ENCODE results near the gene AGAP3.

Gene AGAP3

DNA sequence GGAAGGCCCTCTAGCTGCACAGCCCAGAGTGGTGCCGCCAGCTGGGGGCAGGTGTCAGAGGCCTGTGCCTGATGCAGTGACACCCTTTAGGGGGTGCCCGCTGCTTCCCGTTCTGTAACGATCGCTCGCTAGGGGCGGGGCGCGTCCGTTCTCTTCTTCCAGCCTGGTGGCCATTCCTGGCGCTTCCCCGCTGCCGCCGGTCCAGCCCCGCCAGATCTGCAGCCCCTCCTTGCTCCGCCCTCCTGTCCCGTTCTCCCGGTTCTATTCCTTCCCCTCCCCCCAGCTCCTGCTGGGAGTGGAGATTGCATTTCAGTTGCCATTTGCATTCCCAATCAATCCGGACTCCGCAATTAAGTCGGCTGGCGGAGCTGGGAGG, 39.2 kb downstream of the AGAP3 start:
- no peak for DNase-seq

DNA sequence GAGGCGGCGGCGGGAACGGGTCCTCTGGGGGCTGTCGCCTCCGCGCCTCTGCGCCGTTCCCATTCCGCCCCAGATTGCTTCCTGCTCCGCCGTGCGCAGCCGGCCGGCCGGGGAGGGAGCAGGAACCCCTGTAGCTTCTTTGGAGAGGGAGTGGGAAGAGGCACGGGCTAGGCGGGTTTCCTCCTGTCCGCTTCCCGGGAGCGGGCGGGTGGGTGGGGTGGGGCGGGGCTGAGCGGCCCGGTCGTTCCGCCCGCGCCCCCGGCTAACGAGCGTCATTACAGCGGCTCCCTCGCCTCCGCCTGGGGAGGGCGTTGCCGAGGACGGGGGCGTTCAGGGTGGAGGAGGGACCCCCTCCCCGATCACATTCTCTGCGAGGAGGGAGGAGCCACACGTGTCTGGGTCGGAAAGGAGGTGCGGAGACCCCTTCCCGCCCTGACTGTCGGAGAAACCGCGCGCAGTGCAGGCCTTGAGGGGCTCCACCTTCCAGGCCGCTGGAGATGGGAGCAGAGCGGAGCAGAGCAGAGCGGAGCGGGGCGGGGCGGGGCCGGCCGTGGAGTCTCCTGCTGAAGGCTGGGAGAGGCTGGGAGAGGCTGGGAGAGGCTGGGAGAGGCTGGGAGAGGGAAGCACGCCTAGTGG, 39.7 kb downstream of the AGAP3 start:
- DNase-seq, result no peak

DNA sequence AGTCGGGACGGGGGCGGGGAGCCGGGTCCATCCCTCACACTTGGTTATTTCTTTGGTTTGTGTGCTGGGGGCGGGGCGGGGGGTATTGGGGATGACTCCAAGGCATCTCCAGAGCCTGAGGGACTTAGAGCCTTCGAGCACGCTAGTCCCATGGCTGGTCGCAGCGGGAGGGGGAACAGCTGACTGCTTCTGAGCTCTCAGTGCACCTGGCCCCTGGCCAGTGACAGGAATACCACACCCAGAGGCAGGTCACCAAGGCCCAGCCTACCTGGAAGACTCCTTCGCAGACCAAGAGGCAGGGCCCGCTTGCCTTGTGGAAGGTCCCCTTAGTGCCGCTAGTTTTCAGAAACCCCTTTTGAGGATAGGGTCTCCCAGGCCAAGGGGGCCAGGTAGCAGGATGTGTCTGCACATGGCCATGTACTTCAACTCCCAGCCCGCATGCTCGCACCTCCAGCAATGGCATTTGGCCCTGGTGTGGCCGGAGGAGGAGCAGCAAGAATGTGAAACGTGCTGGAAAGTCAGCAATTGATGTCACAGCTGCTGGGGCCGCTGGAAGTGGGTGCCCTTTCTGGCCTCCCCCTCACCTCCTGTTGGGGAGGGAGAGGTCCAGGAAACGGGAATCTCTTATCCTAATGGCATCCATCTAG, 40.3 kb downstream of the AGAP3 start:
- no peak for DNase-seq

DNA sequence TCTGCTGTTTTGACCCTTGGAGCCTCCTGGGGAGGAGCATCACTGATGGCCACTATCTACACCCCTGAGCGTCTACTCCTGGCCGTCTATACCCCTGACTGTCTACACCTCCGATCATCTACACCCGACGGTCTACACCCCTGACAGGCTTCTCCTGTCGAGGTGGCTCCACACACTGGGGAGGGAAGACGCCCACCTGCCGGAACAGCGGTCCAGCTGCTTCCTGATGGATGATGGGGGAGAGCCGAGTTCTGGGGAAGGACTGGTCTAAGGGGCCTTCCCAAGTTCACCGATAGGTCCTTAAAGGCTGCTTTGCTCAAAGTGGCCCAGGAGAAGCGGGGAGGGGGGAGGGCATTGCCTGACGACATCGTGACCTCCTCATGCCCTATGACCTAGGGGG, 41.9 kb downstream of the AGAP3 start:
- DNase-seq, result no peak

DNA sequence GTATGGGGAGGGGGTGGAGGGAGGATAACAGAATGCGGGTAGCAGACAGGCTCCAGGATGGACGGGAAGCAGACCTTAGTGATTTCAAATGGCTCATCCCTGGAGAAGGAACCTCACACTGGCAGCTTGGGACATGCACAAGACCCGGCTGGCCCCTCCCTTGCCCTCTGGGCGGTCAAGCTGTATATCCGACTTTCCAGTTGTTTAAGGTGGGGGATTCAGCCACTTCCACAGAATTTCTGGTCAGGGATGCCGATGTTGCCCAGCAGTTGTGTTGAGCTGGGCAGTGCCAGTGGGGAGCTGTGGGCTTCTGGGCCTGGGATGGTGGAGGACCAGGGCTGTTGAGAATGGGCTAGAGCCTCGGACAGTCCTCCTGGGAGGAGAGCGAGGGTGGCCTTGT, 42.4 kb downstream of the AGAP3 start:
- no peak for DNase-seq

DNA sequence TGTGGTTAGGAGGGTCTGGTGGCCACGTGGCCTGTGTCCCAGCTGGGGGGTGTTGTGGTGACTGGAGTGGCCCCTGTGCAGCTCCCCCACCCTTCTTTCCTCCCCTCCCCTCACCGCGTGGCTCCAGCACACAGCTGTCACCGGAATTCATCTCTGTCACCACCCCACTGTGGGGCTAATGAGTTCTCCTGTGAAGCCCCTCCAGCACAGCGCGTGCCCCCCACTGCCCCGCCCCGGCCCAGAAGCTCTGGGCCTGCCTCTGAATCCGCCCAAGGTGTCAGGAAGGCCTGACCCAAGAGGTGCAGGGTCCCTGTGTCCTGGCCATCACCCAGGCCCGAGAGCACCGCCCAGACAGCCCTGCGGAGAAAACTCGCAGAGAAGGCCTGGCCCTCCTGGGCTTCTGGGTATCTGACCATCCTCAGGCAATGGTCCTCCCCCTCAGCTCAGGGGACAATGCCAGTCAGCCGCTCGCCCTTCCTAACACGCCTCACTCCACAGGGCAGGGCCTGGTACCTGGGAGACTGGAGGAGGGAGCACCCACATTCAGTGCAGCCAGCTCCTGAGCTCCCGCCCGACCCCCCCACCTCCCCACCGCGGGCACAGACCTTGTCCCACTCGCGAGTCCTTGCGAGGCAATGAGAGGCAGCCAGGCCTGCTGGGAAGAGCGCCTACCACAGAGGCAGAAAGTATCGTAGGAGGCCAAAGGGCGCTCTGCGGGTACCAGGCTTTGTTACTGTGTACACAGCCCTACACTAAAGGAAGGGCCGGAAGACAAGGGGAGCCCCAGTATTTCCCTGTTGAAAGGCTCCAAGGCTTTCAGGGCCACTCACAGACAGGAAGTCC, 43.1 kb downstream of the AGAP3 start:
- no peak for DNase-seq

DNA sequence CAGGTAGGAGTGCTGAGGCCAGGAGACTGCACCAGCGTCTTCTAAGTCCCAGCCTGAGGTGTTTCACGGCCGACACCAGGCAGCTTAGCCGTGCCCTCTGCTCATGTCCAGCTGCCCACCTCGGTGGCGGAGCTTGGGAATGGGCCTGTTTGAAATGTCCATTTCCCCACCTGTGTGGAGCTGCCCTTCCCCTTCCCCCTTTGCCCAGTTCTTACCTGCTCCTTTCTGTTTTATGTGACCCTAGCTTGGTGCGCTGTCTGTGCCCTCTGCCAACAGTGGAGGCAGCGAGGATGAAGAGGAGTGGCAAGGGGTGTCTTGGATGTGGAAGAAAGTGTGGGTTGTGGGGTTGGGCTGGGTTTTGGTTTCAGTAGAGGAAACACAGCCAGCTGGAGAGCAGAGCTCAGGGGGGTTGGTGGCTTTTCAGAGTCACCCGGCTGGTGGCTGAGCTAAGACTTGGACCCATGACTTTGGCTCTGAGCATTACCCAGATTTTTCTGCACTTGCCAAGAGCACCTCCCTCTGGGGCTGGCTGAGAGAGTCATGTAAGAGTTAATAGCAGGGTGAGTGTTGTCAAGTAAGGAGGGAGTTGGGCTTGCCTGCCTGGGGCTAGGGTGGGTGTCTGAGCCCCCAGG, 43.8 kb downstream of the AGAP3 start:
- DNase-seq, result no peak

DNA sequence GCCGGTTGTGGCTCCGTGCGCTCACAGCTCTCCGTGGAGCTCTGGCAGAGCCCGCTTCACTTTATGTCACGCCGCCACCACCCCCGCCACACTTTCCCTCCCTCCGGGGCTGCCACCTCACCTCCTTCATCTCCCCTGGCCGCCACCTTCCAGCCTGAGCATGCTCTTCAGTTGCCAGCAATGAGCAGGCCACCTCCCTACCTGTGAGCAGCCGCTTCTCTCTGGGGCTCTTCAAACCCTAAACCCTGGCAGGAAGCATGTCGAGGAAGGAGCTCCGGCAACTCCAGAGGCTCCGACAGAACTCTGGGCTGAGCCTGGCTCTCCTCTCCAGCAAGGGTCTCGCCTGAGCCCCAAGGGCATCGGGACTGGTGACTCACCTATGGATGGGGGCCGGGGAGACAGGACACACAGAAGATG, 44.5 kb downstream of the AGAP3 start:
- no peak for DNase-seq

DNA sequence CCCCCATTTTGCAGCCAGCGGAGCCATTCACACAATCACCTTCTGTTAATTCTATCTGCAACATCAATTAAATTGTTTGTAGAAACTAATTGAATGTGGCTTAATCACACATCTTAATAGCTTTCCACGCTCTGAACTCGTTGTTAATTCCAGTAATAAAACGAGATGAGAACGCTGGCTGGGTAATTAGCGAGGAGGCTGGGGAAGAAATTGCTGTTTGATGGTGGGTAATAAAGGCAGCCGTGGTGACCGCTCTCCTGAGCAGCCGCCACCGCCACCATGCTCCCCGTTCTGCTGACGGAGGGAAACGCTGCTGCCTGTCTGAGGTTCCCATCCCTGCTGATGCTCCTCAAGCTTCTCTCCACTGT, 44.9 kb downstream of the AGAP3 start:
- DNase-seq, result no peak

DNA sequence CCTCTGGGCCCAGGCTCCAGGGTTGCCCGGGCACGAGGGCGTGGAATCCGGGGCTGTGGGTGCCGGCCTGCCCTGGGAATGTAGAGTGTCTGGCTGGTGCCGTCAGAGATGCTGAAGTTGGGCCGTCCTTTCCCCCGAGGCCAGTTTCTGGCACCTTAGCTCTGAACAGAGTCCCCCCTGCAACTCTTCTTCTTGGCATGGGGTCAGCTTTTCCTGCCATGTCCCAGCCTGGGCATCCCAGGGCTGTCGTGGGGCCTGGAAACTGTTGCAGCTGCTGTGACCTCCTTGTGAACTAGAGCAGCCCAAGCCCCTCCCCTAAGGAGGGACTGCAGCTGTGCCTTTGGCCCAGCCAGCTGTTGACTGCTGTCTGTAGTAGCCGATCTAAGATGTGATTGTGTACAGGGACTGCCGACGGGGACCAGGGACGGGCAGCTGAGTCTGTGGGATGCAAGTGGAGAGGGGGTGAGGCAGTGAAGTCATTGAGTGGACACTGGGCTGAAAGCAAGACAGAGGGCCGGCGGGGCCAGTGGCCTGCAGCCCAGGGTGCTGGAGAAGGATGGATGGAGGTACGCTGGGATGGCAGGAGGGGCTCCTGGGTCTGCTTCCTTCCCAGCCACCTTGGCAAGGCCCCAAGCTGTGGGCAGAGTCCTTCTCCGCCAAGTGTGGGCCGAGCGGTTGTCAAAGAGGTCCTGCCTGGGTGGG, 45.5 kb downstream of the AGAP3 start:
- no peak for DNase-seq

DNA sequence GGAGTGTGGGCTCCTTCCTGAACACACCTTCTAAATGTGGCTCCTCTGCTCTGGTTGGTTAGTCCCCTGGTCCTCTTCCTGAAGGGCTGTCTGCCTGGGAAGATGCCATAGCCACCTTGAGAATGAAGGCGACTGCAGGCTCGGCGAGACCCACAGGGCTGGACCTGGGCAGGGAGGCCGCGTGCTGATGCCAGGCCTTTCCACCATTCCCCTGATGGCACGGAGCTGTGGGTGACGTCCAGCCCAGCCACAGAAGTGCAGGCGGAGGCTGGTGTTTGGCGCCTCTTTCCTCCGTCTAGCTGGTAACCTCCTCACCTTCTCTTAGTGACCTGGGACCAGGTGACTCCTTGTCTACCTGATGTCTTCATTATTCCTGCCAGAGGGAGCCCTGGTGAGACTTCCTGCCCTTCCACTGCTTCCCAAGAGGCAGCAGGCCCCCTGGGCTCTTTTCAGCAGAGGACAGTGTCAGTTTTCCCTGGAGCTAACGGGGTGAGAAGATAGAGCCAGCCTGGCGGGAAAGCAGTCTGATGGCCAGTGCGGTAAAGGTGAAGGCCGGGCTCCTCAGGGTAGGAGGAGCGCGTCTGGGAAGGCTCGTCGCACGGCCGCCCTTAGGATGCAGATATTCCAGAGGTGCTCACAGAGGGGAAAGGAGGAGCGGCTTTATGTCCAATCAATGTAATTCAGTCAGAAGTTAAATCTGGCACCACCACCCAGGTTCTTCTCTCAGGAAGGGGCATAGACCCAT, 46.4 kb downstream of the AGAP3 start:
- no peak for DNase-seq

DNA sequence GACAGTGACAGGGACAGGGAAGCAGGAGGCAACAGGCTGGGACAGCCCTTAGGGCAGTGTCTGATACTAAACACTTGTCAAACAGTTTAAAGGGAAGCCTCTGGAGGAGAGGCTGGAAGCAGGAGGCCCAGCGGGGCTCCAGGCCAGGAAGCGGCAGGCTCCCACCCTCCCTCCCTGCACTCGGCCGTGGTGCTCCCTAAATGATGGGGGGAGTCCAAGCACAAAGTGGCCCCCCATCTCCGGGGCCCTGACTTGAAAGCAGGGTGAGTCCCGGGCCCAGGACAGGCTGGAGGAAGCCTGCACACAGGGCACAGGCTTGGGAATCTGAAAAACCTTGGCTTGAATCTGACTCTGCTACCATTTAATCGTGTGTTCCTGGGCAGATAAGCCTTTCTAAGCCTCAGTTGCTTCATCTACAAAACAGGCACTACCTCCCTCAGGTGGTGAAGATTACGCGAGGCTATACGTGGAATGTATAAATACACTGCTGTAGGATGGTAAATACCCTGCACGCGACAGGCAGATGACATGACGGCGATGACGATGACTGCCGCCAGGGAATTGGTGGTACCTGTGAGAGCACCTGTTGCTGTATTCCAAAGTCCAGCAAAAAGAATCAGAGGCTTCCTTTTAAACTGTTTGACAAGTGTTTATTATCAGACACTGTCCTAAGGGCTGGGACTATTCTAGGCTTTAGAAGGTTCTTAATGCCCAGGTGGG, 47.2 kb downstream of the AGAP3 start:
- DNase-seq, result no peak

DNA sequence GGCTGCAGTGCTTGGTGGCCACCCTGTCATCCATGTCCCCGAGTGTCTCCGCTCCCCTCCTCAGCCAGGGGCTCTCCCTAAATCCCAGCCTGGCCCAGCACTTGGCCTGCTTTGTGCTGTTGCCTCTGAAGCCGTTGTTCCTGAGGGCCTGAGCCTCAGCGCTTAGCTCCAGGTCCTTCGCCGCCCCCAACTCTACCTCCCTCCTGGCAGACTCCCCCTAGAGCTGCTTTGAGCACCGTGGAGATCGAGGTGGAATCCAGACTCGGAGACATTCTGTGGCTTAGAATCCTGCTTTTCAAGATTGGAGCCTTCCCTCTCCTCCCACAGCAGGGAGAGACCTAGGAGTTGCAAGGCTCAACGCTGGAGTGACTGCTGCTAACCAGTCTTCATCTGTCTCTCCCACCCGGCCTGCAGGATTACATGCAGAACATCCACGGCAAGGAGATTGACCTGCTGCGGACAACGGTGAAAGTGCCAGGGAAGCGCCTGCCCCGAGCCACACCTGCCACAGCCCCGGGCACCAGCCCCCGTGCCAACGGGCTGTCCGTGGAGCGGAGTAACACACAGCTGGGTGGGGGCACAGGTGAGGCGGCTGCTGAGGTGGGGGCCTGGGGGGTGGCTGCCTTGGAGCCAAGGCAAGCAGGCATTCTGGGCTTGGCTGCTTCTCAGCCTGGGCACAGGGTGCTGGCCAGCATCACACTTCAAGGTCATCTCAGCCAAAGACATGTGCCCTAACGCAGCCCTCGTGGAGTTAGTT, 47.9 kb downstream of the AGAP3 start:
- no peak for DNase-seq

DNA sequence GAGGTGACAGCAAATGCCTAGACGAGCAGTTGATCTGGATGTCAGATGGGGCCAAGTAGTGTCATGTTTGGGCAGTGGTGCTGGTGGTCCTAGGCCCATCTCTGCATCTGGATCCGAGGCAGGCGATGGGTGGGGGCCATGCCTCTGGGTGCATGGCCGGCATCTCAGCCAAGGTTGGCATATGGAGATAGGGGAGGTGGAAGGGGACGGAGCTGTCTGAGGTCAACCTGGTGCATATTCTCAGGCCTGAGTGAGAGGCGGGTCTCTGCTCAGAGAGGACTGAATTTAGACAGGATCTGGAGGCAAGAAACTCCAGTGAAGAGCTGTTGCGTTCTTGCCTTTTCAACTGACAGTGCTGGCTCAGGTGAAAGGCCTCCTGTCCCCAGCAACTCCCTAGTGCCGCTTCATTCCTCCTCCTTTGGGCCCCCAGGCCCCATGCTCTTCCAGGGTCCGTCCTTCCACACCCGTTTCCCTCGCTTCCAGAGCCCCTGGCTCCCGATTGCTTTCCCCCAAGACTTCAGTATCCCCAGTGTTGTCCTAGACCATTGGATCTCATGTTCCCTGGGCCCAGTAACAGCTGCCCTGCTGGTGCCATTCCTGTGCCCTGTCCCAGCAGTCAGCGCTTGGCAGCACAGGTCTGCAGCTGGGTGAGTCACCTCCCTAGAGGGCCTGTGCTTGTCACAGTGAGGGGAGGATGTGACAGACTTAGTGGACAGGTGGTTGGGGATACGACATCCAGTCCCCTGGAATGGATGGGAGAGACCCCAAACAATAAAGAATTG, 48.7 kb downstream of the AGAP3 start:
- DNase-seq, result no peak

DNA sequence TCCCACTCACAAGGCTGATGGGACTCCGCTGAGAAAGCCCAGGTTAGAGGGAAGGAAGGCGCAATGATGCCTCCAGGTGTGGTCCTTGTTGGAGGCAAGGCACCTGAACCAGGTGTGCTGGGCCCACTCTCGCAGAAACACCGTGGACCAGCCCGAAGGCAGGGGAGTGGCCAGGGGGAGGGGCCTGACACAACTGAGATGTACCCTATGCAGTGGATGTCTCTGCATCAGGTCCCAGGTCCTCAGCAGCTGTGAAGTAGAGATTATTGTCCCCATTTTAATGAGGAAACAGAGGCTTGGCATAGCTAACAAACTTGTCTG, 49.2 kb downstream of the AGAP3 start:
- no peak for DNase-seq

DNA sequence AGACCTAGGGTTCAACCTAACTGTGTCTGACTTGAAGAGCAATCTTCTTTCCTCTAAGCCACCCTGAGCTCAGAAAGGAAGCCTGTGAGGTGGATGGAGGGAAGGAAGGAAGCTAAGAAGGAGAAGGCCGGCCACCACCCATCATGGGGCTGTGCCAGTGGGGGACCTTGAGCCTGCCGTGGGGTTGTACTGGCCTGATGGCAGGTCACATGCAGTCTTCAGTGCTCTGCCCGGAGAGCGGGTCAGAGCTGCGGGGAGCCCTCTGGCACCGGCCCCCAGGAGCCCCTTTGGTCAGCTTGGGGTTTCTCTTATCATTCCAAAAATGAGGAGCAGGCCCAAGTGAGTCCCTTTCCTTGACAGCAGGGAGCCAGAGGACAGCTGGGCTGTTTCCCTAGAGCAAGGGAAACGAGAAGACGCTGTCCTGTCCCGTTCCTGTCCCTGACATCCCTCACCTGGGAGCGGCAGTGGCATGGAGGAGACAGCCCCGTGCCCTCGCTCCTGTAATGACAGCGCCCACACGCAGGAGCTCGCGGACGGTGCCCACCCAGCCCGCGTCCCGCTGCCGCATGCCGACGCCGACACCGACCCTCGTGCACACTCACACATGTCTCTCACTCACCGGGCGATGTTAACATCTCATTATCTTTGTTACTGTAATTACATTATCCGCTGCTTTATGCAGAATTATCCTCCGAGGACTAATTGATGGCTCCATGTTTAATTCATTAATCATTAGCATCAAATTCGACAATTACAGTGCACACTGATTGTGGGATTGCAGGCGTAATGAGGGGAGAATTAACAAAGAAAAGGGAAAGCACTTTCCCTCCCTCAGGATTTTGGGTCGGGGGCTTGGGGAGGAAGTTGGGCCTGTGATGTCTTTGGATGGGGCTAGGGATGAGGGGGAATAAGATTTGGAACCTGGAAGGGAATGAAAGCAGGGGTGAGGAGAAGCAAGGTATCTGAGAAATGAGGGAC, 49.9 kb downstream of the AGAP3 start:
- DNase-seq, result no peak

DNA sequence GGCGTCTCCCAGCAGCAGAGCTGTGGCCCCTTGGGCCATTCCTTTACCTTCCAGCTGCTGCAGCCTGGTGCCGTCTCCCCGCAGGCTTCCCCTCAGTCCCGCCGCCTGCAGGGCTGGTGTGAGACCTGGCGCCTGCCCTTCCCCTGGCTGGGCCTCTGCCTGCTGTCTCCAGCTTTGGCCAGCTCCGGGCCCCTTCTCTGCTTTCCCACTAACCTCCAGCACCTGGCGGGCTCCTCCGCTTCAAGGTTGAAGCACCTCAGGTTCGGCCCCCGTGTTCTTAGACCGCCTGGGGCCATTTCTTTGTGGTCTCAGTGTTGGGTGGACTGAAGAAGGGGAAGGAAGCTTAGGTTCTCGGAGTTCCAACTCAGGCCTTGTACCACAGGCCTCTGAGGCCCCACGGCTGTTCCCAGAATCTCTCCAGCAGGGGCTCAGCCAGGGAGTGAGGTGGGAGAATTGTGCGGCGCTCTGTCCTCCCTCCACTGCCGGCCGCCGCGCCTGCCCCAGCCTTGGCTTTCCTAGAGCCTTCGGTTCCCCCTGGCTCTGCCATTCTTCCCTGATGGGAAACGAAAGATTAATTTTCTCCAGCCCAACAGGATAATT, 50.9 kb downstream of the AGAP3 start:
- DNase-seq, result no peak

DNA sequence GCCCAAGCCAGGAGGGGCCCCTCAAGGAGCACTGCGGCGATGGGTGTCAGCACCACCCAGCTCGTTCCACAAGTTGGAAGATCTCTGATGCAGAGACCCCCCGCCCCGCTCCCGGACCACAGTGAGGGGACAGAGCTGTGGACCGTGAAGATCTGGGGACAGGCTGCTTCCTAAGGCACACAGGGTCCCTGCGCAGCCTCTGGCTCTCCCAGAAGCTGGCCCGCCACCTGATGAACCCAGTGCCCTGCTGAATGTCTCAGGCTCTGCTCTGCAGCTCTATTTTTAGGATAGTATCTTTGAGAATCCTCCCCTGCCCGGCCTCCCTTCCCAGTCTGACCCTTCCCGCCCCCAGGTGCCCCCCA, 51.5 kb downstream of the AGAP3 start:
- DNase-seq, result no peak
